SK-N-SH treated with all-trans-retinoic acid at 6 μM for 48 hours (cell line): ENCODE measurements around the gene AMZ1.

ENCODE experiments used
- ATAC-seq: fragments of 200-7000 bp; cut with Tn5 transposase; 3 replicates; pipeline ENCODE4 v1.9.1; 2020; ENCODE audit warnings: mild to moderate bottlenecking, moderate library complexity
- BACH2 ChIP-seq: fragments of 250-450 bp; sonication (Bioruptor Pico); IDR thresholded peaks from 2 replicates; pipeline ENCODE4 v1.9.0; 2021; ENCODE audit warnings: mild to moderate bottlenecking, borderline replicate concordance
- CREB5 ChIP-seq: fragments of 250-450 bp; sonication (Bioruptor Pico); IDR thresholded peaks from 2 replicates; pipeline ENCODE4 v1.5.1; 2020; ENCODE audit warnings: low read depth, mild to moderate bottlenecking, moderate library complexity
- CSDC2 ChIP-seq: fragments of 250-450 bp; sonication (Bioruptor Pico); IDR thresholded peaks from 2 replicates; pipeline ENCODE4 v1.5.0; 2020; ENCODE audit warnings: mild to moderate bottlenecking, moderate library complexity
- CSRNP3 ChIP-seq: fragments of 250-450 bp; sonication (Bioruptor Pico); IDR thresholded peaks from 2 replicates; pipeline ENCODE4 v1.5.1; 2021; ENCODE audit warnings: mild to moderate bottlenecking, moderate library complexity
- ESRRG ChIP-seq: fragments of 250-450 bp; sonication (Bioruptor Pico); IDR thresholded peaks from 2 replicates; pipeline ENCODE4 v1.6.1; 2021; ENCODE audit warnings: mild to moderate bottlenecking
- GLIS3 ChIP-seq: fragments of 250-450 bp; sonication (Bioruptor Pico); IDR thresholded peaks from 2 replicates; pipeline ENCODE4 v1.5.0; 2020; ENCODE audit warnings: mild to moderate bottlenecking, moderate library complexity
- OSR1 ChIP-seq: fragments of 250-450 bp; sonication (Bioruptor Pico); IDR thresholded peaks from 2 replicates; pipeline ENCODE4 v1.8.0; 2022; ENCODE audit warnings: moderate library complexity, mild to moderate bottlenecking, inconsistent platforms
- PATZ1 ChIP-seq: fragments of 250-450 bp; sonication (Bioruptor Pico); IDR thresholded peaks from 2 replicates; pipeline ENCODE4 v1.8.0; 2020; ENCODE audit warnings: mild to moderate bottlenecking, moderate library complexity, borderline replicate concordance
- POU6F1 ChIP-seq: fragments of 250-450 bp; sonication (Bioruptor Pico); IDR thresholded peaks from 2 replicates; pipeline ENCODE4 v1.8.0; 2021; ENCODE audit warnings: low read depth, mild to moderate bottlenecking, moderate library complexity, borderline replicate concordance
- PPARA ChIP-seq: fragments of 250-450 bp; sonication (Bioruptor Pico); IDR thresholded peaks from 2 replicates; pipeline ENCODE4 v1.5.0; 2020; ENCODE audit warnings: mild to moderate bottlenecking, borderline replicate concordance
- RARB ChIP-seq: fragments of 250-450 bp; sonication (Bioruptor Pico); IDR thresholded peaks from 2 replicates; pipeline ENCODE4 v1.8.0; 2021; ENCODE audit warnings: mild to moderate bottlenecking, moderate library complexity
- SNAI2 ChIP-seq: fragments of 250-450 bp; sonication (Bioruptor Pico); IDR thresholded peaks from 2 replicates; pipeline ENCODE4 v1.5.0; 2020; ENCODE audit warnings: mild to moderate bottlenecking, moderate library complexity
- TCF4 ChIP-seq: fragments of 250-450 bp; sonication (Bioruptor Pico); IDR thresholded peaks from 2 replicates; pipeline ENCODE4 v1.8.0; 2021; ENCODE audit warnings: mild to moderate bottlenecking, moderate library complexity, borderline replicate concordance
- TOX ChIP-seq: fragments of 250-450 bp; sonication (Bioruptor Pico); IDR thresholded peaks from 2 replicates; pipeline ENCODE4 v1.8.0; 2021; ENCODE audit warnings: mild to moderate bottlenecking, moderate library complexity, borderline replicate concordance
- TSHZ2 ChIP-seq: fragments of 250-450 bp; sonication (Bioruptor Pico); IDR thresholded peaks from 2 replicates; pipeline ENCODE4 v1.5.0; 2020; ENCODE audit warnings: mild to moderate bottlenecking, moderate library complexity
- ZC3H10 ChIP-seq: fragments of 250-450 bp; sonication (Bioruptor Pico); IDR thresholded peaks from 2 replicates; pipeline ENCODE4 v1.5.1; 2021; ENCODE audit warnings: mild to moderate bottlenecking, moderate library complexity
- ZFP3 ChIP-seq: fragments of 250-450 bp; sonication (Bioruptor Pico); IDR thresholded peaks from 2 replicates; pipeline ENCODE4 v1.5.0; 2020; ENCODE audit warnings: mild to moderate bottlenecking, moderate library complexity
- ZFP30 ChIP-seq: fragments of 450-650 bp; formaldehyde crosslinking; IDR thresholded peaks from 2 replicates; pipeline ENCODE4 v1.5.0; 2022; ENCODE audit warnings: mild to moderate bottlenecking, moderate library complexity
- ZNF565 ChIP-seq: fragments of 450-650 bp; formaldehyde crosslinking; conservative IDR thresholded peaks from 2 replicates; pipeline ENCODE4 v1.5.0; 2020; ENCODE audit warnings: low read depth, mild to moderate bottlenecking, moderate library complexity
- ZNF8 ChIP-seq: fragments of 450-650 bp; formaldehyde crosslinking; IDR thresholded peaks from 2 replicates; pipeline ENCODE4 v1.5.0; 2020; ENCODE audit warnings: mild to moderate bottlenecking, moderate library complexity

Gene AMZ1

GRCh38 chr7:2651847-2652735 lies 35.9 kb upstream of the AMZ1 start:
- TF ChIP-seq TCF4 (CRISPR knock-in tag) (no peak), GLIS3 (CRISPR knock-in tag) (no peak), RARB (no peak), PPARA (CRISPR knock-in tag) (no peak), ZFP30 (no peak), CREB5 (no peak), POU6F1 (CRISPR knock-in tag) (no peak), OSR1 (CRISPR knock-in tag) (no peak), ZNF8 (CRISPR knock-in tag) (no peak), TSHZ2 (no peak), ESRRG (CRISPR knock-in tag) (no peak), SNAI2 (CRISPR knock-in tag) (no peak), TOX (no peak), BACH2 (CRISPR knock-in tag) (no peak), ZC3H10 (CRISPR knock-in tag) (no peak), CSDC2 (CRISPR knock-in tag) (no peak), ZFP3 (CRISPR knock-in tag) (no peak), CSRNP3 (CRISPR knock-in tag) (no peak)
- no peak for ATAC-seq

- TF ChIP-seq CSDC2 (CRISPR knock-in tag) = no peak
- TF ChIP-seq GLIS3 (CRISPR knock-in tag) = no peak
- no peak for TF ChIP-seq CREB5
These were observed 35.3 kb upstream of the AMZ1 start for GRCh38 chr7:2652736-2653060.

GRCh38 chr7:2654059-2654458 lies 33.9 kb upstream of the AMZ1 start:
- ATAC-seq = no peak
- TF ChIP-seq PATZ1 (CRISPR knock-in tag) (no peak), ZFP30 (no peak), BACH2 (CRISPR knock-in tag) (no peak), OSR1 (CRISPR knock-in tag) (no peak), PPARA (CRISPR knock-in tag) (no peak), ZNF565 (no peak), CSRNP3 (CRISPR knock-in tag) (no peak), RARB (no peak), CREB5 (no peak), TCF4 (CRISPR knock-in tag) (no peak)

More at GRCh38 chr7:2652736-2653060, 35.3 kb upstream of the AMZ1 start:
- ATAC-seq = no peak
